ENCODE measurements around the gene SLC10A7. TPM values are rescaled to one million over a fixed set of nuclear protein-coding genes. Genes with fewer than 3 reads are reported as not detected.

The SLC10A7 gene
- total and polyA plus RNA-seq, 2 of the 8 experiments (the other 6 are each of a cell fraction or from before 2014, with no cell fraction given): 2.5 to 2.9 TPM

- TF ChIP-seq ATF2 (IDR thresholded peaks at IDR 0.05; ENCODE audit: low read length) (no peak), CTCF (IDR thresholded peaks at IDR 0.05; ENCODE audit: control extremely low read depth in 1 of 3, insufficient read depth in 1 of 3, low read depth in 1 of 3, low read length in 3 of 3) (no peak)
These were observed 28.4 kb upstream of the SLC10A7 start (continued) for GRCh38 chr4:146550161-146550560.
